Sigmoid colon (tissue), 7 donors: ENCODE results near the gene POMT1. TPM values are rescaled to one million over a fixed set of nuclear protein-coding genes. Genes with fewer than 3 reads are reported as not detected.

ENCODE experiments used
- DNase-seq: peaks from one replicate; pipeline ENCODE4 v3.0.0-alpha.2; 2019
- H3K27ac ChIP-seq, 4 donors: fragments of 200-600 bp; sonication (generic); one replicate each; pipeline ENCODE4 v1.5.1; 2016 to 2019; ENCODE audit warnings: mild to moderate bottlenecking in 1 of 4
- H3K27me3 ChIP-seq, 3 donors: fragments of 200-600 bp; sonication (generic); one replicate each; pipeline ENCODE4 v1.5.1; 2019; ENCODE audit warnings: mild to moderate bottlenecking in 1 of 3
- H3K36me3 ChIP-seq, 4 donors: fragments of 200-600 bp; sonication (generic); one replicate each; pipeline ENCODE4 v1.5.1; 2016 to 2019
- H3K4me1 ChIP-seq, 4 donors: fragments of 200-600 bp; sonication (generic); one replicate each; pipeline ENCODE4 v1.5.1; 2017 to 2019
- H3K4me3 ChIP-seq, 4 donors: fragments of 200-600 bp; sonication (generic); one replicate each; pipeline ENCODE4 v1.5.1; 2017 to 2019; ENCODE audit warnings: mild to moderate bottlenecking in 2 of 4, moderate library complexity in 1 of 4
- H3K9me3 ChIP-seq, 4 donors: fragments of 200-600 bp in 3 of 4; sonication (generic) in 3 of 4; one replicate each; pipeline versions ENCODE4 v1.5.1 to v1.6.1; 2013 to 2019
- CTCF ChIP-seq, 4 experiments: fragments of 450-650 bp in 3 of 4; fragments of 200-600 bp in 1 of 4; IDR thresholded peaks; one replicate each; pipeline ENCODE4 v1.5.1; 2016 to 2019; ENCODE audit warnings: antibody characterized with exemption in 4 of 4, mild to moderate bottlenecking in 3 of 4, moderate library complexity in 2 of 4
- EP300 ChIP-seq, 4 donors: sonication (generic); formaldehyde crosslinking; IDR thresholded peaks; one replicate each; pipeline ENCODE4 v1.6.1; 2017; ENCODE audit warnings: antibody characterized with exemption in 4 of 4
- POLR2A ChIP-seq, 2 donors: fragments of 450-650 bp; IDR thresholded peaks; one replicate each; pipeline ENCODE4 v1.6.1; 2016; ENCODE audit warnings: antibody characterized with exemption in 2 of 2, mild to moderate bottlenecking in 2 of 2, moderate library complexity in 2 of 2
- POLR2AphosphoS5 ChIP-seq, 4 donors: sonication (generic); formaldehyde crosslinking; IDR thresholded peaks; one replicate each; pipeline ENCODE4 v1.6.1; 2017; ENCODE audit warnings: antibody characterized with exemption in 4 of 4
- WGBS, 2 donors: extraction: QIAGEN DNeasy Blood & Tissue Kit; methylation state at CpG; one replicate each; pipeline ENCODE4 v1.1.7; 2013; 5-methylcytosine and 5-hydroxymethylcytosine counted together
- intact Hi-C: fragments of 100-400 bp; cut with DNase I; formaldehyde crosslinking; loops from one replicate; pipeline ENCODE4 v1.15.1; 2023
- polyA plus RNA-seq, 3 donors: library from polyadenylated mRNA; stranded (reverse); fragments of 200-250 nt; gene quantifications; one replicate each; pipeline ENCODE4 v1.2.3, GENCODE V29; 2013
- total RNA-seq, 4 donors: library from RNA; depleted of rRNA; stranded (reverse); fragments of >200 nt; gene quantifications; one replicate each; pipeline ENCODE4 v1.1.0, GENCODE V29; 2016
- donor health status: healthy with polysubstance abuse.
- donor health status: Bipolar disorder and iron deficiency.
- donor health status: healthy.

Gene POMT1
- total and polyA plus RNA-seq, 7 donors: 3.6 to 61.2 (median 21.9) TPM

GRCh38 chr9:131494296-131494870 is 8.3 kb upstream of the POMT1 start:
- Histone ChIP-seq H3K27me3 (no peaks in the 10 kb centered on the region), H3K4me3 (no peak overlapping the region), H3K27ac (no peak overlapping the region), H3K4me1 (no peaks in the 10 kb centered on the region), H3K36me3 (peaks cover 59 to 100% (median 90%) of the 10 kb centered on the region in 4 donors), H3K9me3 (no peaks in the 10 kb centered on the region)
- intact Hi-C loops: no loop called here
- 94 to 95% methylated on average over 22 of the region's 22 CpGs for WGBS, 2 donors
- DNase-seq: no peak
- no peak for TF ChIP-seq CTCF (IDR thresholded peaks at IDR 0.05)
- no peak for TF ChIP-seq POLR2A (IDR thresholded peaks at IDR 0.05)
- no peak for TF ChIP-seq EP300 (IDR thresholded peaks at IDR 0.05)
- no peak for TF ChIP-seq POLR2AphosphoS5 (IDR thresholded peaks at IDR 0.05)

GRCh38 chr9:131495785-131496184 is 6.9 kb upstream of the POMT1 start:
- TF ChIP-seq CTCF (IDR thresholded peaks at IDR 0.05) (no peak), EP300 (IDR thresholded peaks at IDR 0.05) (no peak), POLR2AphosphoS5 (IDR thresholded peaks at IDR 0.05) (no peak), POLR2A (IDR thresholded peaks at IDR 0.05) (no peak)
- H3K4me3 ChIP-seq: no peak overlapping the region
- H3K36me3 ChIP-seq: peaks cover 47 to 98% (median 76%) of the 10 kb centered on the region in 4 donors
- H3K27ac ChIP-seq: no peak overlapping the region
- no peaks in the 10 kb centered on the region for H3K4me1 ChIP-seq
- WGBS, 2 donors: 91% methylated on average over 22 of the region's 22 CpGs
- no peaks in the 10 kb centered on the region for H3K9me3 ChIP-seq
- no peaks in the 10 kb centered on the region for H3K27me3 ChIP-seq
- intact Hi-C loops: no loop called here
- DNase-seq: no peak

GRCh38 chr9:131496844-131497405 is 5.8 kb upstream of the POMT1 start:
- Histone ChIP-seq H3K36me3 (peaks cover 35 to 87% (median 65%) of the 10 kb centered on the region in 4 donors), H3K27ac (no peak overlapping the region), H3K27me3 (no peaks in the 10 kb centered on the region), H3K9me3 (no peaks in the 10 kb centered on the region), H3K4me3 (no peak overlapping the region), H3K4me1 (peaks cover 0 to 7% (median 6%) of the 10 kb centered on the region in 4 donors)
- 47 to 78% methylated on average over 10 of the region's 10 CpGs for WGBS, 2 donors
- intact Hi-C loops: no loop called here
- TF ChIP-seq EP300 (IDR thresholded peaks at IDR 0.05): no peak
- no peak for TF ChIP-seq POLR2AphosphoS5 (IDR thresholded peaks at IDR 0.05)
- no peak for TF ChIP-seq CTCF (IDR thresholded peaks at IDR 0.05)
- TF ChIP-seq POLR2A (IDR thresholded peaks at IDR 0.05): no peak
- no peak for DNase-seq

- Histone ChIP-seq H3K4me3 (no peak overlapping the region), H3K27ac (no peak overlapping the region), H3K36me3 (peaks cover 18 to 63% (median 41%) of the 10 kb centered on the region in 4 donors), H3K4me1 (peaks cover 0 to 23% (median 21%) of the 10 kb centered on the region in 4 donors), H3K27me3 (no peaks in the 10 kb centered on the region), H3K9me3 (no peaks in the 10 kb centered on the region)
- TF ChIP-seq CTCF (IDR thresholded peaks at IDR 0.05) (no peak), POLR2A (IDR thresholded peaks at IDR 0.05) (no peak), EP300 (IDR thresholded peaks at IDR 0.05) (no peak), POLR2AphosphoS5 (IDR thresholded peaks at IDR 0.05) (no peak)
- intact Hi-C loops: no loop called here
- DNase-seq: no peak
- WGBS, 2 donors: 88 to 90% methylated on average over 7 of the region's 7 CpGs
Measured at GRCh38 chr9:131499254-131499767, 3.4 kb upstream of the POMT1 start.
